Panc1 (cell line): ENCODE data around the gene DBP.

Source experiments
- CTCF ChIP-seq: fragments of 450-650 bp; IDR thresholded peaks from 2 replicates; pipeline ENCODE4 v1.5.1; 2017; ENCODE audit warnings: mild to moderate bottlenecking
- TCF7L2 ChIP-seq: IDR thresholded peaks from 2 replicates; pipeline ENCODE4 v1.6.1; 2011; ENCODE audit warnings: mild to moderate bottlenecking, low read depth, low read length, inconsistent platforms

- TF ChIP-seq CTCF (no peak), TCF7L2 (no peak)
These were observed 34.2 kb downstream of the DBP start for GRCh38 chr19:48603001-48603400.
